Measurements from ENCODE around the gene FRMD5. TPM values are rescaled to one million over a fixed set of nuclear protein-coding genes. Genes with fewer than 3 reads are reported as not detected.

The FRMD5 gene
- polyA plus RNA-seq, 1 donor (not counting 4 experiments of a cell fraction or from before 2014, with no cell fraction given) = 7.3 TPM

DNA sequence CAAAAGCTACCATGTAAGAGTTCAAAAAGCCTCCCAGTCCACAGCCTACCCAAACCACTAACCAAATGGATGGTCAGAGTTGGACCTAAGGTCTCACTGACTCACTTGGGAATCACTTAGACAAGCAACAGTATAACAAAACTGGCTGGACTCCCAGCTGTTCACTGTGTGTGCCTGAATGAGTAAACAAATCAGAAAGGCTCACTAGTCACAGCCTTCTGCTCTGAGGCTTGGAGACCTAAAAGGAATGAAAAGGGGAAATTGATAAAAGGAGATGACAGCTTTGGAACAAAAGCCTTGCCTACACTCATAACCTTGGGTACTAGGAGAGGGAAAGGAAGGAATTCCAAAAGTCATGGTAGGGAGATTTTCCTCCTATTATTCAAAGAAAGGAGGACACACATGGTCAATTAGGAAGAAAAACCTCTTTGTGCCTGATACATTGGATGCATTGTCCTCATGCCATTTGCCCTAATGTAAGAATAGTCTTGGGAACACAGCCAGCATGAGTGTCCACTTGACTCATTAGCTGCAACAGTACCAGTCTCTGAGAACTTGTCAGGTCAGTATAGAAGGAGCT is 92.3 kb downstream of the FRMD5 start:
- H3K79me2 ChIP-seq (ENCODE audit: control insufficient read depth, insufficient read depth, low read length) = peaks cover 17% of the 10 kb centered on the region
- FAIRE-seq (no peak), DNase-seq (ENCODE audit: low read depth, low spot score) (peak; percentile 59)
- dilution Hi-C loops (cut with MboI; ENCODE audit: extremely low pct_ligation_motif_present, low sequenced_read_pairs) = no loop called here
- no peak overlapping the region for H2AFZ ChIP-seq (ENCODE audit: control insufficient read depth, low read length)
- TF ChIP-seq, protein P1, sequence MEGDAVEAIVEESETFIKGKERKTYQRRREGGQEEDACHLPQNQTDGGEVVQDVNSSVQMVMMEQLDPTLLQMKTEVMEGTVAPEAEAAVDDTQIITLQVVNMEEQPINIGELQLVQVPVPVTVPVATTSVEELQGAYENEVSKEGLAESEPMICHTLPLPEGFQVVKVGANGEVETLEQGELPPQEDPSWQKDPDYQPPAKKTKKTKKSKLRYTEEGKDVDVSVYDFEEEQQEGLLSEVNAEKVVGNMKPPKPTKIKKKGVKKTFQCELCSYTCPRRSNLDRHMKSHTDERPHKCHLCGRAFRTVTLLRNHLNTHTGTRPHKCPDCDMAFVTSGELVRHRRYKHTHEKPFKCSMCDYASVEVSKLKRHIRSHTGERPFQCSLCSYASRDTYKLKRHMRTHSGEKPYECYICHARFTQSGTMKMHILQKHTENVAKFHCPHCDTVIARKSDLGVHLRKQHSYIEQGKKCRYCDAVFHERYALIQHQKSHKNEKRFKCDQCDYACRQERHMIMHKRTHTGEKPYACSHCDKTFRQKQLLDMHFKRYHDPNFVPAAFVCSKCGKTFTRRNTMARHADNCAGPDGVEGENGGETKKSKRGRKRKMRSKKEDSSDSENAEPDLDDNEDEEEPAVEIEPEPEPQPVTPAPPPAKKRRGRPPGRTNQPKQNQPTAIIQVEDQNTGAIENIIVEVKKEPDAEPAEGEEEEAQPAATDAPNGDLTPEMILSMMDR (optimal IDR thresholded peaks at IDR 0.05 in 1 of 3, IDR thresholded peaks at IDR 0.05 in 1 of 3, conservative IDR thresholded peaks at IDR 0.05 in 1 of 3; ENCODE audit: extremely low read depth in 1 of 3, insufficient read depth in 2 of 3, low read length in 3 of 3) = no peak
- TF ChIP-seq EZH2 (IDR thresholded peaks at IDR 0.05; ENCODE audit: low read length) = no peak
- H3K9ac ChIP-seq (ENCODE audit: control insufficient read depth, extremely low read depth, insufficient read depth, low read length) = peak overlapping the region; percentile 10
- no peaks in the 10 kb centered on the region for H3K9me1 ChIP-seq (ENCODE audit: control insufficient read depth, extremely low read depth, insufficient read depth, low read length)
- H3K9me3 ChIP-seq (ENCODE audit: control insufficient read depth, low read depth, low read length) = no peaks in the 10 kb centered on the region
- no peaks in the 10 kb centered on the region for H4K20me1 ChIP-seq (ENCODE audit: control insufficient read depth, extremely low read depth, insufficient read depth, low read length)
- H3K36me3 ChIP-seq (ENCODE audit: control insufficient read depth in 2 of 2, extremely low read depth in 1 of 2, insufficient read depth in 2 of 2, low read length in 2 of 2) = no peaks in the 10 kb centered on the region
- H3K4me3 ChIP-seq (ENCODE audit: control insufficient read depth in 2 of 3, extremely low read depth in 1 of 3, insufficient read depth in 2 of 3, low read depth in 1 of 3, low read length in 3 of 3) = peak overlapping the region in 2 of 3 experiments; percentile 8 to 42
- H3K27ac ChIP-seq (ENCODE audit: control insufficient read depth, insufficient read depth, low read length) = peak overlapping the region; percentile 60
- H3K4me1 ChIP-seq (ENCODE audit: control insufficient read depth, extremely low read depth, insufficient read depth, low read length) = peaks cover 28% of the 10 kb centered on the region
- H3K4me2 ChIP-seq (ENCODE audit: control insufficient read depth, extremely low read depth, insufficient read depth, low read depth, low read length) = peak overlapping the region; percentile 65
- no peaks in the 10 kb centered on the region for H3K27me3 ChIP-seq (ENCODE audit: control insufficient read depth, extremely low read depth, insufficient read depth, low read length)

DNA sequence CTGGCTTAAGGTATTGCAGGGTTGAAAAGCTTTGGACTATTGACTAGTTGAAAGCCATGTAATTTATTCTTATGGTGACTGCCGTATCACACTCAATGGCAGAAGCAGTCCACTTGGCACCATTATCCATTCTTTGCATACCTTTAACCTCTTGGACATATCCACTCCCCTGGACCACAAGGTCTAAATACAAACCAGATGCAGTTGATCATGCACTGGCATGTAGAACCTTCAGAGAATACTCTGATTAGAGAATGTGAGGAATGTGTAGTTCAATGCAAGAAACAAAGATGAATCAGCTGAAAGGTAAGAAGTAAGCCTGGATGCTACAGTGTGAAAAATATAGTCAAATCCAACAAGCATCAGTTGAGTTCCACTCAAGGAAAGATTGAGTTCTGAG is 93.1 kb downstream of the FRMD5 start:
- Histone ChIP-seq H3K27ac (ENCODE audit: control insufficient read depth, insufficient read depth, low read length) (peak overlapping the region; percentile 60), H3K36me3 (ENCODE audit: control insufficient read depth in 2 of 2, extremely low read depth in 1 of 2, insufficient read depth in 2 of 2, low read length in 2 of 2) (no peaks in the 10 kb centered on the region), H3K9ac (ENCODE audit: control insufficient read depth, extremely low read depth, insufficient read depth, low read length) (no peak overlapping the region), H3K79me2 (ENCODE audit: control insufficient read depth, insufficient read depth, low read length) (peaks cover 15% of the 10 kb centered on the region), H3K4me3 (ENCODE audit: control insufficient read depth in 2 of 3, extremely low read depth in 1 of 3, insufficient read depth in 2 of 3, low read depth in 1 of 3, low read length in 3 of 3) (peak overlapping the region in 2 of 3 experiments; percentile 34 to 42), H3K4me1 (ENCODE audit: control insufficient read depth, extremely low read depth, insufficient read depth, low read length) (peaks cover 28% of the 10 kb centered on the region), H3K9me1 (ENCODE audit: control insufficient read depth, extremely low read depth, insufficient read depth, low read length) (no peaks in the 10 kb centered on the region), H3K4me2 (ENCODE audit: control insufficient read depth, extremely low read depth, insufficient read depth, low read depth, low read length) (peak overlapping the region; percentile 65), H3K9me3 (ENCODE audit: control insufficient read depth, low read depth, low read length) (no peaks in the 10 kb centered on the region), H4K20me1 (ENCODE audit: control insufficient read depth, extremely low read depth, insufficient read depth, low read length) (no peaks in the 10 kb centered on the region), H2AFZ (ENCODE audit: control insufficient read depth, low read length) (no peak overlapping the region), H3K27me3 (ENCODE audit: control insufficient read depth, extremely low read depth, insufficient read depth, low read length) (no peaks in the 10 kb centered on the region)
- DNase-seq (ENCODE audit: low read depth, low spot score) (peak; percentile 84), FAIRE-seq (peak; percentile 98)
- dilution Hi-C loops (cut with MboI; ENCODE audit: extremely low pct_ligation_motif_present, low sequenced_read_pairs) = no loop called here
- TF ChIP-seq, protein P1 (optimal IDR thresholded peaks at IDR 0.05 in 1 of 3, IDR thresholded peaks at IDR 0.05 in 1 of 3, conservative IDR thresholded peaks at IDR 0.05 in 1 of 3; ENCODE audit: extremely low read depth in 1 of 3, insufficient read depth in 2 of 3, low read length in 3 of 3) = no peak
- TF ChIP-seq EZH2 (IDR thresholded peaks at IDR 0.05; ENCODE audit: low read length) = no peak

All from keratinocyte (primary cell).